ENCODE results near the gene RITA1.

The RITA1 gene

DNA sequence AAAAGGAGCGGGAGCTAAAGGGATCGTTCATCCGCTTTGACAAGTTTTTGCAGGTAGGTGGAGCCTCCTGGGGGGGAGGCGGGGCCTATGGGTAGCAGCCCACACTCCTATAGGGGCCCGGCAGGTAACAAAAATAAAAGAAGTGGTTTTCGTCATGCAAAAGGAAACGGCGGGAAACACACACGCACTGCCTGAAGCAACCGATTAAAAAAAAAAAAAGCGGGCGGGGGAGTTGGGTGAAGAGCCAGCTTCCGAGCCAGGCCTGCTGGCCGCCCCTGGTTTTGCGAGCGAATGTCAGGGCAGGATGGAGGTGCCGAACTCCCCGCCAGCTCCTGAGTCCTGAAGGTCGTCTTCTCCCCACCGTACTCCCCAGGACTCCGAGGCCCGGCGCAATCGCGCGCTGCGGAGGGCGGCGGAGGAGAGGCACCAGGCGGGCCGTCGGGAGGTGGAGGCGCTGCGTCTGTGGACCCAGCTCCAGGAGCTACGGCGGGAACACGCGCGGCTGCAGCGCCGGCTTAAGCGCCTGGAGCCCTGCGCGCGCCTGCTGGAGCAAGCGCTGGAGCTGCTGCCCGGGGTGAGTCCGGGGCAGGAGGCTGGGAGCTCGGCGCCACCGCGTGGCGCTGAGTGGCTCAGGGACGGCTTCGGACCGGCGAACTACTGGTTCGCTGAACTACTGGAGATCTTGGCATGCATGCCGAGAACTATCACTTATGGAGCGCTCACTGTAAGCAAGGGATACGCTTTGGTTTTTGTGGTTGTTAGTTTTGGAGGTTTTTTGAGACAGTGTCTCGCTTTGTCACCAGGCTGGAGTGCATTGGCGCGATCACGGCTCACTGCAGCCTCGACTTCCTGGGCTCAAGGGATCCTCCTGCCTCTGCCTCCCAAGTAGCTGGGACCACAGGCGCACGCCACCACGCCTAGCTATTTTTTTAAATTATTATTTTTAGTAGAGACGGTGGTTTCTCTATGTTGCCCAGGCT is 32.4 kb upstream of the RITA1 start:
- ATAC-seq (peak; percentile 83), DNase-seq (peak; percentile 70)

DNA sequence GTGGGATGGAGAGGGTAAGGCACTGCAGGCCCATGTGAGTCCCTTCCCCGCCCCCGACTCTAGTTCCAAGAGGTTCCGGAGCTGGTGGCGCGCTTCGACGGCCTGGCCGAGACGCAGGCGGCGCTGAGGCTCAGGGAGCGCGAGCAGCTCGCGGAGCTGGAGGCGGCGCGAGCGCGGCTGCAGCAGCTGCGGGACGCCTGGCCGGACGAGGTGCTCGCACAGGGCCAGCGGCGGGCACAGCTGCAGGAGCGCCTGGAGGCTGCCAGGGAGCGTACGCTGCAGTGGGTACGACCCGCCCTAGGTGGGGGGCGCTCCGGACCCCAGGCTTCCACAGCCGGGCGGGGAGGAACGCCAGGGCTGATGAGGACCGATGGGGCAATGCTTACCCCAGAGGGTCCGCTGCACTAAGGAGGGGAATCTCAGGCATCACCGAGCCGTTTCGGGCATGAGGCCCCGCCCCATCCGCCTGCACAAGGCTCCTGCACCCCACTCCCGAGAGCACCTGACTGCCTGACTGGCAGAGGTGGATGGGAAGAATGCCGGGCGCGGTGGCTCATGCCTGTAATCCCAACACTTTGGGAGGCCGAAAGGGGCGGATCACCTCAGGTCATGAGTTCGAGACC is 31.1 kb upstream of the RITA1 start:
- DNase-seq (peak; percentile 23), ATAC-seq (peak; percentile 6)

DNA sequence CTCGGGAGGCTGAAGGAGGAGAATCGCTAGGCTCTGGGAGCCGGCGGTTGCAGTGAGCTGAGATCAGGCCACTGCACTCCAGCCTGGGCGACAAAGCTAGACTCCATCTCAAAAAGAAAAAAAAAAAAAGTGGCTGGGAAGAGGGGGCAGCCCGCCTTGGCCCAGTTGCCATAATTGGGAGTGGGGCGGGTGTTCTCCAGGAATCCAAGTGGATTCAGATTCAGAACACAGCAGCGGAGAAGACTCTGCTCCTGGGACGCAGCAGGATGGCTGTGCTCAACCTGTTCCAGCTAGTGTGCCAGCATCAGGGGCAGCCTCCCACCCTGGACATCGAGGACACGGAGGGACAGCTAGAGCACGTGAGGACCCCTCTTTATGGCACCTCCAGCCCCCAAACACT is 30.5 kb upstream of the RITA1 start:
- DNase-seq (no peak), ATAC-seq (no peak)

DNA sequence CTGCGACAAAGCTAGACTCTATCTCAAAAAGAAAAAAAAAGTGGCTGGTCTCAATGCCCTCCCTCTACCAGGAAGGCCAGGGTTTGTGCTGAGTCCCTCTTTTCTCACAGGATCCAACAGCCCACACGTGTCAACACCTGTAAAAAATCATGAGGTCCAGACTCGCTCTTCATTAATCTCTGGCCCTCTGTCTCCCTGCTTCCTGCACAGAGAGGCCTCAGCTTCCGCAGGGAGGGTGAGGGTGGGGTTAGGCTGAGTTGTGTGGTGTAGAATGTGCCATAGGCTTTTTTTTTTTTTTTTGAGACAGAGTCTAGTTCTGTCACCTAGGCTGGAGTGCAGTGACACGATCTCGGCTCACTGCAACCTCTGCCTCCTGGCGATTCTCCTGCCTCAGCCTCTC is 29.9 kb upstream of the RITA1 start:
- no peak for ATAC-seq
- no peak for DNase-seq

DNA sequence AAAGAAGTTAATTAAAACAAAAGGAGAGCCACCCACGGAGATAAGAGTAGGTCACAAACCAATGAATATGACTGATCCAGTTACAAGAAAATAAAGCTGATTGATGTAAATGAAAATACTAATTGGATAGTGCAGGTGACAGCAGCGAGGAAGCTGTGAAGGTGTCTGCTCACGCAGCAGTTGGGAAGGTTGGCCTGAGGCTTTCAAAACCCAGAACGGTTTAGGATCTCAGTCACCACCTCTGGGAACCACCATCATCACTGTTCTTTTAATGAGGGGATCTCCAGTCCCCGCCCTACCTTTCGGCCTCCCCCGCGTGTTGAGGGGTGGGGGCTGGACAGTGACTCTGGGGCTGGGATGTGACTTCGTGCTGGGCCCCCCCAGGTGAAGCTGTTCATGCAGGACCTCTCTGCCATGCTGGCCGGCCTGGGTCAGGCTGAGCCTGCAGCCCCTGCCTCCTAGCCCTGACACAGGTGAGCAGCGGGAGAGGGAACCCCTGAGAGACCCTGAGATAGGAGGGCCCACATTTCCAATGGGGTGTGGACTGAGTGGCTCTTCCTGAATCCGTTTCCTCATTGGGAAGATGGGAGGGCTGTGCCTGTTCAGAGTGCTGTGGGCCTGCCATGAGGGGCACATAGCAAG is 28.2 kb upstream of the RITA1 start:
- ATAC-seq (no peak), DNase-seq (no peak)

DNA sequence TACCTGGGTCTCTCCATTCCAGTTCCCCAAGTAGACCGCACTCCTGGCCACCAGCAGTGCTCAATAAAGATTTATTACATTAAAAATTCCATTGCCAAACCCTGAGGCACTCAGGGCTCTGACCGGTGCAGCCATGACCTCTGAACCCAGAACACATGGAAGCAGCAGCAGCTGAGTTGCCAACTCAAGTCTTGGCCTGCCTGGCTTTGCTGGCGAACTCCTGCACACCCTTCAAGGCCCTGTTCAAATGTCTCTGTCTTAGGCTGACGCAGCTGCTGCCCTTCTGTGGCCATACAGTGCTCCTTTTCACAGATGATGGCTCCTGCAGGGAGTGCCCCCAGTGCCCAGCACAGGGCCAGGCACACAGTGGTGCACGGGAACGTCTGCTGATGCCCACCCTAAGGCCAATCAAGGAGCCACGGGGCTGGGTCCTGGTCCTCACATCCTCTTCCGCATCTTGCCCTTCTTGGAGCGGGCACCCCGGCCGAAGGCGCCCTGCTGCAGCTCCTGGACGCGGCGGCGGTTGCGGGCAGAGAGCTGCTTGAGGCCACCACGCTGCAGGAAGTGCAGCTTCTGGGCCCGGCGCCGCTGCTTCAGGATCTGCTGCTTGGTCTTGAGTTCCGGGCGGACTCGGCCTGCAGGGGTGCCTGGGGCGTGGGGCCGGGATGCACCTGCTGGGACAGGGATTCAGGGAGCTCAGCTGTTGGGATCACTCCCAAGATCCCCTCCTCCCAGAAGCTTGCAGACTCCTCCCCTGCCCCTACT is 26.9 kb upstream of the RITA1 start:
- DNase-seq (no peak), ATAC-seq (no peak)

DNA sequence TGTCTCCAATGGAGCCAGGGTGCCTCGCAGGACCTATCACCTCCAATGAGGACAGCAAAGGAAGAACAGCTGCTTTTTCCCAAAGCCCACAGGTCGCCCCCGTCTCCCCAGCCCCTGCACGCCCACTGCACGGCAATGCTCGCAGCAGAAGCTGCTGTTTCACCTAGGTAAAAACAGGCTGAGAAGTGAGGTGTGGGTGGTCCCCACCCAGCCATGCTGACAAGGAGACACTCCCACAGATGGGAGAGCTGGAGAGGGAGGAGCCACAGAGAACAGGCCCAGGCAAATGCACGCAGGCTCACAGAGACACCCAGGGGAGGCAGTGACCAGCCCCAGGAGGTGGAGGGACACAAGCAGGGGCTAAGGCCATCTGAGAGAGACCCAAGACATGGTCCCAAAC is 25.6 kb upstream of the RITA1 start:
- DNase-seq (no peak), ATAC-seq (no peak)

DNA sequence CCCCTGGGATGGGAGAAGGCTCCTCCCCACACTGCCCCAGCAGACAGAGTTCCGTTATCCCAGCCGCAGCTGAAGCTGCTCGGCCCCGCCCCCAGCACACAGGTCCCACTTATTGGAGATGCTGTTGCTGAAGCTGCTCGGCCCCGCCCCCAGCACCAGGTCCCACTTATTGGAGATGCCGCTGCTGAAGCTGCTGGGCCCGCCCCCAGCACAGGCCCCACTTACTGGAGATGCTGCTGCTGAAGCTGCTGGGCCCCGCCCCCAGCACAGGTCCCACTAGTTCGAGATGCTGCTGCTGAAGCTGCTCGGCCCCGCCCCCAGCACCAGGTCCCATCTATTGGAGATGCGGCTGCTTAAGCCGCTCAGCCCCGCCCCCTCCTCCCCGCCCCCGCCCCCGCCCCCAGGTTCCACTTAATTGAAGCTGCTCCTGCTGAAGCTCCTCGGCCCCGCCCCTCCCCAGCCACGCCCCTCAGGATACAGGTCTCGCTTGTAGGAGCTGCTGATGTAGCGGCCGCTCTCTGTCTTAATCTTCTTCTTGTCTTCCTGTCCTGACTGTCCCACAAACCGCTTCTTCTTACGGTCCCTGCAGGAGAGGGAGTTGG is 24.0 kb upstream of the RITA1 start:
- DNase-seq (peak; percentile 21), ATAC-seq (peak; percentile 17)

DNA sequence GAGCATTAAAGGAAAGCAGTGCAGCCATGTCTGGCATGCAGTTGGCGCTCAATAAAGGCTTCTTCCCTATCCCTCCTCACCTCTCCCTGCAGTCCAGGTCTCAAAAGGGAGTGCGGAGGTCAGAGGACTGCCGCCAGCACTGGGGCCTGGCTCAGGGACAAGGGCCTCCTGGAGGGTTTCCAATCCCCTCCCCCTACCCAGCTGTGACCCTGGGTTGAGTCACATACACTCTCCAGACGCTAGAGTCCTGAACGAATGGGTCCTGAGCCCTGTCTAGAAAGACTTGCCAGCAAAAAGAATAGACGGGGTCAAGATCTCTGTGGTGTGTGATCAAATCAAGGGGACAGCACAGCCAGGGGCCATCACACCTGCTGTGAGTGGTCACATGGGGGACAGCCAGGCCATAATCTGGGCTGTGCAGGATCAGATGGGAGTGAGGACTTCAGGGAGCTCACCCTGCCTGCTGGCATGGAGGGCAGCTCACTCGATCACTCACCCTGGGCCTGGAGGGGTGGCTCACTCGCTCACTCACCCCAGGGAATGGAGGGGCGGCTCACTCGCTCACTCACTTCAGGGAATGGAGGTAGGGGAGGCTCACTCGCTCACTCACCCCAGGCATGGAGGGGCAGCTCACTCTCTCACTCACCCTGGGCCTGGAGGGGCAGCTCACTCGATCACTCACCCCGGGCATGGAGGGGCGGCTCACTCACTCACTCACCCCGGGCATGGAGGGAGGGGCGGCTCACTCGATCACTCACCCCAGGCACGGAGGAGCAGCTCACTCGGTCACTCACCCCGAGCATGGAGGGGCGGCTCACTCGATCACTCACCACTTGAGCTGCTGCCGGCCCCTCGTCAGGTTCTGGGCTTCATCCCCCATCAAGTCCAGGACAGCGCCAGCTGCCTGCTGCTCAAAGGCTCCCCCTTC is 23.2 kb upstream of the RITA1 start:
- no peak for ATAC-seq
- DNase-seq, result no peak

DNA sequence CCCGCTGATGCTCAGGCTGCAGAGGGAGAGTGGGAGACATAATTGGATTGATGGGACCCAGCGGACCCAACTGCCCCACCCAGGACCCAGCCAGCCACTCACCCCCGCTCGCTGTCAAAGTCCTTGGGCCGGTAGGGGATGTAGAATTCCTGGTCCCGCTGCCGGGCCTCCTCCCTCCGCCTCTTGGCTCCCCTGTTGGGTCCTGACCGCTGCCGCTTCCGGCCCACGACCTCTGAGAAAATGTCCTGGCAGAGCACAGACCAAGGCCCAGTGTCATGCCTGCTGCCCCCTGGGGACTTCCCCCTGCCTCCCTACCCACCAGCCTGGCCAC is 22.5 kb upstream of the RITA1 start:
- ATAC-seq, result no peak
- DNase-seq, result no peak

DNA sequence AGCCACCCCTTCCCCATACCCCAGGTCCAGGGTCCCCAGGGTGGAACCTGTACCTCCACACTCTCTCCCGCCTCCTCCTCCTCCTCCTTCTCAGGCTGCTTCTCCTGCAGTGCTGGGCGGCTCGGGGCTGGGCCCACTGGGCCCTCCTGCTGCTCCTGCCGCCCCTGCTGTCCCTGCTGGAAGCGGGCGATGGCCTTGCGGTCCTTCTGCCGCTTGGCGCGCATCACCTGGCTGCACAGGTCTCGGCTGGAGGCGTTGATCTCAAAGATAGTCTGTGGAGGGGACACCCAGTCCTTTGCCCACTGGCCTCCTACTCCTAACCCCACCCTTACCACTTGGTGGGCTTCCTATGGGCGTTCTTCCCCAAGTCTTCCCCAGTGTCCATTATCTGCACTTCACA is 21.5 kb upstream of the RITA1 start:
- no peak for ATAC-seq
- DNase-seq, result no peak

DNA sequence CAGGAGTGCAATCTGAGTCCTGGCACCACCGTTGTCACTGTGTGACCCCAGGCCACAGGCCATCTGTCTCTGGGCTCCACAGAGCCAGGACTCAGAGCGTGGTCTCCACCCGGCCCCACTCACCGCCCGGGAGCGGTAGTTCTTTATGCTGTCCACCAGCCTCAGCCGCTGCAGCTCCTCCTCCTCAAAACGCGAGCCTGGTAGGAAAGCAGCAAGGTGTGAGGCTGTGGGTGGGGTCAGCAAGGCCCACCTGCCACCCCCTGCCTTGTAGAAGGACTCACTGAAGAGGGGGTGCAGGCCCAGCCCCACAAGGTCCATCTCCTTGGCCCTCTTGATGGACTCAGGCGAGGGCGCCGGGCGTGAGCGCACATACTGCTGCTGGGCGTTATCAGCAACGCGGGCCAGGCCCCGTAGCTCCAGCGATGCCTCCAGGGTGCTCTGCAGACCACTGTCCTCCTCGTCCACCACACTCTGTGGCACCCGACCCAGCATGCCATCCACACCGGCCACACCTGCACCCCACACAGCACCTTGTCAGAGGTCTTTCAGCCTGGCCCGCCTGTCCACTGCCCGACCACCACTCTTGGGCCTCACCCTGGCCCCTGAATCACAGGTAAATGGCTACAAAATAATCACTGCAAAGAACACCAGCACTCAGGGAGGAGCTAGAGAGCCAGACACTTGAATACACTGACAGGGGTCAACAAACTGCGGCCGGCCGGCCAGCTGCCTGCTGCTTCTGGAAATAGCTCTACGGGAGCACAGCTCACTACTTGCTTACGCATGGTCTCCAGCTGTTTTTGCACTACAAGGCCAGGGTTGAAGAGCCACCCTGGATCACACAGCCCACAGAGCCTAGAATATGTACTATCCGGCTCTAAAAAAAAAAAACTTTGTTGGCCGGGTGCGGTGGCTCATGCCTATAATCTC is 19.7 kb upstream of the RITA1 start:
- ATAC-seq, result no peak
- no peak for DNase-seq

DNA sequence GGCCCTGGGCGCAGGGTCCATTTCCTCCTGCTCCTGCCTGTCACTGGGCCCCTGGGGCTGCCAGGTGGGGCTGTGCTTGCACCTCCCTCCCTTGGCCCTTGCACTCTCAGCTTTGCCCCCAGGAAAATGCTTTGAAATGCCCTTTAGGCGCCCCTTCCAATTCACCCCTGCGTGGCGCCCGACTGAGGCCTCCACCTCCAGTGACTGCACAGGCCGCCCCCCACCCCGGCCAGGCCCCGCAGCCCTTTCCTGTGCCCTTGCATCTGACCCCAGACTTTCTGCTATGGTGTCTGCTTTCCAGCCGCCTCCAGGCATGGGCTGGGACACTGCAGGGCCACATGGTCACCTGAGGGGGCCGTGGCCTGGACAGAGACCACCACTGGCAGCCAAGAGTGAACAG is 17.7 kb upstream of the RITA1 start:
- ATAC-seq, result no peak
- no peak for DNase-seq

DNA sequence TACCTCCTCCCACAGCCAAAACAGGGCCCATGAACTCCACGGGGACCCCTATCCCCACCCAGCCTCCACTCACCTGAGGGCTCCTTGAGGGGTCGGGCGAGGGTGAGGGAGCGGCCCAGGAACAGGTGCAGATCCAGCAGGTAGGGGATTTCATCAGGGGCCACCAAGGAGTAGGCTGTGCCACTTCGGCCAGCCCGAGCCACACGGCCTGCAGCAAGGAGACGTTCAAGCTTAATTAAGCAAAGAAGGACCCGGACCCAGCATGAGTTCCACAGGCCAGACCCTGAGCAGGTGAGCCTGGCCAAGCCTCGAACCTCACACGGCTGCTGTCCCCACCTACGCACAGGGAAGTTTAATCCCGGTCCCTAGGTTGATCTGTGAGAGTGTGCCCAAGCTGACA is 15.8 kb upstream of the RITA1 start:
- DNase-seq (no peak), ATAC-seq (no peak)

DNA sequence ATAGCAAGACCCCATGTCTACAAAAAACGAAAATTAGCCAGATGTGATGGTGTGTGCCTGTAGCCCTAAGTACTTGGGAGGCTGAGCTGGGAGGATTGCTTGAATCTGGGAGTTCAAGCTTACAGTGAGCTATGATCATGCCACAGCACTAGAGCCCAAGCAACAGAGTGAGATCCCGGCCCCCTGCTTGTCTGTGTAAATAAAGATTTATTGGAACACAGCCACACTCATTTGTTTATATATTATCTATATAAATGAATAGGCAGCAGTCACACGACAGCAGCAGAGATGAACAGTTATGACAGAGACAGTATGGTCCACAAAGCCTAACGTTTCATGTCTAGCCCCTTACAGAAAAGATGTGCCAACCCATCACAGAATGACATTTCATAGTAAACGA is 15.1 kb upstream of the RITA1 start:
- DNase-seq (no peak), ATAC-seq (no peak)

DNA sequence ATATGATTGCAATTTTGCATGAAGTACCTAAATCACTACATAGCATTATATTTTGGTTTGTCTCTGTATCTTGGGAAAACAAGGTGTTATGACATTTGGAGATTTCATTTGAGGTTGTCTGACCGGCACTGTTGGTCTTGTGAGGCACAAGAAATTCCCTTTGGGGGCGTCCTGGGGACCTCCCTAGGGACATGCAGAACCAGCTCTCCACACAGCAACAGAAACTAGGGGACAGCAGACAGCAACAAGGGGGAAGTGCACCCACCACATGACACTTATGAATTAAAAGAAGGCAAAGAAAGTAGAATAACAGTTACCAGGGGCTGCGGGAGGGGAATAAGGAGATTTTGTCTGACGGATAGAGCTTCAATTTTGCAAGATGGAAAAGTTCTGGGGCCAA is 14.6 kb upstream of the RITA1 start:
- ATAC-seq, result no peak
- DNase-seq, result no peak

DNA sequence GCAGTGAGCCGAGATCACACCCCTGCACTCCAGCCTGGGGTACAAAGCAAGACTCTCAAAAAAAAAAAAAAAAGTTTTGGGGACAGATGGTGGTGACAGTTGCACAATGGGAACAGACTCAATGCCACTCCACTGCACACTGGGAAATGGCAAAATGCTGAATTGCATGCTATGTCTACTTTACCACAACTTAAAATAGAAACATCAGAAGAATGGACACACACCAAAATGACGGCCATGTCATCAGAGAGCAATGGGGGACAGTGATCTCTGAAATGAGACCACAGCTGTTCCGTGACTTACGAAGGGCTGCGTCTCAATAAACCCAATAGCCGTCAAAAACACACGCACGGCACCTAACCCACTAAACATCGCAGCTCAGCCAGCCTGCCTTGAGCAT is 14.0 kb upstream of the RITA1 start:
- ATAC-seq, result no peak
- DNase-seq, result no peak

DNA sequence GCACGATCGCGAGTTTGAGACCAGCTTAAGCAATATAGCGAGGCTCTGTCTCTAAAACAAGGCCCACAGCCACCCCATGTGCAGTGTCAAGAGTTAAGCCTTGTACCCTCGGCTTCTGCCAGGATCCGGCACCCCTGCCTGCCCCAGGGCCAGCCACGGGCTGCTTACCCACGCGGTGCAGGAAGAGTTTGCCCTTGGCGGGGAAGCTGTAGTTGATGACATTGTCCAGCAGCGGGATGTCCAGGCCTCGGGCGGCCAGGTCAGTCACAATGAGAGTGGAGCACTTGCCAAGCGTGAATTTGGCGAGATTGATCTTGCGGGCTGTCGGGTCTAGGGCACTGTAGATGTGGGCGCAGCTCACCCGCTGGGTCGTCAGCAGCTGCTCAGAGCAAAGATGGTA is 13.3 kb upstream of the RITA1 start:
- no peak for DNase-seq

DNA sequence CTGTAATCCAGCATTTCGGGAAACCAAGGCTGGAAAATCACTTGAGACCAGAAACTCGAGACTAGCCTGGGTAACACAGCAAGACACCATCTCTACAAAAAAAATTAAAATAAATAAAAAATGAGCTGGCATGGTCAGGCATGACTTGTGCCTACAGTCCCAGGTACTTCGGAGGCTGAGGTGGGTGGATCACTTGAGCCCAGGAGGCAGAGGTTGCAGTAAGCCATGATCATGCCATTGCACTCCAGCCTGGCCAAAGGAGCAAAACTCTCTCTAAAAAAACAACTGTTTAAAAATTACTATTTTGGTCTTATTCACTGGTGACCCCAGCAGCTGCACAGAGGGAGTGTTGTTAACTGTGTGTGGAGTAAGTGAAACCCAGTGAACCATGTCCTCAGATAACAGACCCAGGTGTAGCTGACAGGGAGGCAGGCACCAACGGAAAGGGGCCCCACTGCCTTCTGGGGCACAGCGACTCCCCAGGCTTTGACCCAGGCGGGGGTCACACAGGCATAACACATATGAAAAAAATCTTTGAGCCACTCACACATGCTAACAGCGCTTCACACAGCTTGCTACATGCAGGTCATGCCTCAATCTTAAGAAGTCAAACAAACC is 12.3 kb upstream of the RITA1 start:
- no peak for DNase-seq
- no peak for ATAC-seq

More for the DNA sequence above, 13.3 kb upstream of the RITA1 start:
- ATAC-seq, result no peak
